GM12872 (cell line): ENCODE measurements around the gene MTMR8.

Source experiments
- TF ChIP-seq, protein P1 (sequence below): IDR thresholded peaks from 3 replicates; pipeline ENCODE4 v1.5.1; 2011; ENCODE audit warnings: low read depth, mild to moderate bottlenecking, low read length, moderate library complexity; ENCODE audit not compliant: insufficient read depth

Gene MTMR8

DNA sequence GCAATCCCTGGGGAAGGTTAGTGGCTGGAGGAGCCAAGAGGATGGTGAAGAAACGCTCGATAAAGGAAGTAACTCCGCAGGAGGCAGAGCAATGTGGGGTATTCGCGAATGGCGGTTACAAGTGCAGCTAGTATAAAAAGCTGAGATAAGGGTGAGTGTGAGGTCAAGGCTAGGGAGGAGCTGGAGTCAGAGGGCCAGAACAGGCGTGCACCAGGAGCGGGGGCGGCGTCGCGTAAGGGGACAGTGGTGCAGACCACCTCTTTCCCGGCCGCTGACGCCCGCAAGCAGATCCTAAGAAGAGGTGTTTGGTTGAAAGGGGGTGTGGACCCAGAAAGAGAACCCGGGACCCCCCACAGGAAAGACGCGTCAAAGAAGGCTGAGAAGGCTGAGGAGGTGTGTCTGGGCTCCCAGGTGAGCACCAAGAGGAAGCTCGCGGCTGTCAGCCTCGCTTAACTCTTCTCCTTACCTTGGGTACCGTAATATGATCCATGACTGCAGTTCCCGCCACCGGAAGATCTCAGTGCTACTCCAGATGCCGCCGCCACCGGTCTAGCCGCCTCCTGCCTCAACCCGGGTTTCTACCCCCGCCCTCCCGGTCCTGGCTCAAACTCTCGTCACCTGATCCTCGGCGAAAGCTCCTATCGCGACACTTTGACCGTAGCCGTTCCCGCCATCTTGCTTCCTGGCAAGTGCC is at the start of gene MTMR8:
MTMR8 (minus strand) TSS at position 579 of the 694 bp plus-strand sequence; CDS start at position 490, 89 bp downstream.
- TF ChIP-seq, protein P1, sequence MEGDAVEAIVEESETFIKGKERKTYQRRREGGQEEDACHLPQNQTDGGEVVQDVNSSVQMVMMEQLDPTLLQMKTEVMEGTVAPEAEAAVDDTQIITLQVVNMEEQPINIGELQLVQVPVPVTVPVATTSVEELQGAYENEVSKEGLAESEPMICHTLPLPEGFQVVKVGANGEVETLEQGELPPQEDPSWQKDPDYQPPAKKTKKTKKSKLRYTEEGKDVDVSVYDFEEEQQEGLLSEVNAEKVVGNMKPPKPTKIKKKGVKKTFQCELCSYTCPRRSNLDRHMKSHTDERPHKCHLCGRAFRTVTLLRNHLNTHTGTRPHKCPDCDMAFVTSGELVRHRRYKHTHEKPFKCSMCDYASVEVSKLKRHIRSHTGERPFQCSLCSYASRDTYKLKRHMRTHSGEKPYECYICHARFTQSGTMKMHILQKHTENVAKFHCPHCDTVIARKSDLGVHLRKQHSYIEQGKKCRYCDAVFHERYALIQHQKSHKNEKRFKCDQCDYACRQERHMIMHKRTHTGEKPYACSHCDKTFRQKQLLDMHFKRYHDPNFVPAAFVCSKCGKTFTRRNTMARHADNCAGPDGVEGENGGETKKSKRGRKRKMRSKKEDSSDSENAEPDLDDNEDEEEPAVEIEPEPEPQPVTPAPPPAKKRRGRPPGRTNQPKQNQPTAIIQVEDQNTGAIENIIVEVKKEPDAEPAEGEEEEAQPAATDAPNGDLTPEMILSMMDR = no peak

DNA sequence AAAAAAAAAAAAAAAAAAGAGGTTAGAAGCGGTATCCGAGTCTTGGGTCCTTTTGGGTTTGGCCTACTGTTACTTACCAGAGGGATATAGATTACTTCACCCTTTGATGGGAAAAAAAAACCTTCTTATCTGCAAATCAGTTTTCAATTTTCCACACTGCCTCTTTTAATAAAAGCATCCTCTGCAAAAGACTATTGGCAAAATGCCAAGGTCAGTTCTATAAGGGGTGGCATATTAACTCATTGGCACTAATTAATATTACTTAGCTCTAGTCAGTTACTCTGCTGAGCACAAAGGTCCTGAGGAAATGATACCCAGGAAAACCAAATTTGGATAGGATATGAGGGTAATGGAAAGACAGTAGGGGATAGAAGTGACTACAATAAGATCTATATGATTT is 44.3 kb upstream of the MTMR8 start:
- TF ChIP-seq, protein P1 = no peak

DNA sequence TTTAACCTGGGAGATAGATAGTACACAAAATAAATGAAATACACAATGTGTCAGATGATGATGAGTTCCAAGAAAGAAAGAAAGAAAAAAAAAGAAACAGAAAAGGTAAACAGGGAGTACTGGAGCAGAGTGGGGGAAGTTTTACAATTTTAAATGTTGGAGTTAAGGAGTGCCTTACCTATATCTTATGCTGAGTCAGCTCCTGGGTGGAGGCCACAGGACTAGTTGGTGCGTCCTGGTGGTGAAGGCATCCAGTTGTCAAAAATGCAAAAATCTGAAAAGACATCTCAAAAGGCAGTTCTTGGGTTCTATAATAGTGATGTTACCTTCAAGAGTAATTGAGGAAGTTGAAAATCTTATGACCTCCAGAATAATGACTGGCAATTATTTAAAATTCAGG is 42.4 kb upstream of the MTMR8 start:
- TF ChIP-seq, protein P1 = no peak

DNA sequence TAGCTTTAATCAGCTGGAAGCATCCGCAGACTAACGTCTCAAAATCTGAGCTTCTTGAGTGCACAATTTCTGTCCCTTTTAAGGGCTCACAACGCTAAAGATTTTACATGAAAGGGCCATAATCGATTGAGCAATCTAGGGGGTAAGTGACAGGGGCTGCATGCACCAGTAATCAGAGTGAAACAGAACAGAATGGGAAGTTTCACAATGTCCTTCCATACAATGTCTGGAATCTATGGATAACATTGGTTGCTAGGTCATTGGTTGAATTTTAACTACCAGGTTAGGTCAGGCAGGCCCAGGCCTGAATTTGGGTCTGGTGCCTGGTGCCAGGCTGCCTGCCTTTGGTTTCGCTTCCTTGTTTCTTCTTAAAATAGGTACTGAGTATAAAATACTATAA is 42.0 kb upstream of the MTMR8 start:
- TF ChIP-seq, protein P1 = no peak

DNA sequence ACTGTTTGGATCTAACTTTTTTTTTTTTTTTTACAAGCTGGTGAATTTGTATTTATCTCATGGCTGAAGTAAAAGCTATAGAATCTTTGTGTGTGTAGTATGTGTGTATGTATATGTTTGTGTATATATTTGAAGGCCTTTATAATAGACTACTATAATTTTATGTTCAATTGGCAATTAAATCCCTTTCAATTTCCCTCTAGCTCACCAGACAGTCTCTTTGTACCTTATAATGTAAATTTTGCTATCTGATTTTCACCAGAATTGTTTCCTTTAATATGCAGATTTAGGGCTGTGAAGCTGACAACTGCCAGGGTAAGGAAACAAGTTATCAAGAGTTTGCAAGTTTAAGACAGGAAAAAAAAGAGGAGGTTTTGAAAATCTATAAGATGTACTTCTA is 33.1 kb upstream of the MTMR8 start:
- TF ChIP-seq, protein P1 = no peak

DNA sequence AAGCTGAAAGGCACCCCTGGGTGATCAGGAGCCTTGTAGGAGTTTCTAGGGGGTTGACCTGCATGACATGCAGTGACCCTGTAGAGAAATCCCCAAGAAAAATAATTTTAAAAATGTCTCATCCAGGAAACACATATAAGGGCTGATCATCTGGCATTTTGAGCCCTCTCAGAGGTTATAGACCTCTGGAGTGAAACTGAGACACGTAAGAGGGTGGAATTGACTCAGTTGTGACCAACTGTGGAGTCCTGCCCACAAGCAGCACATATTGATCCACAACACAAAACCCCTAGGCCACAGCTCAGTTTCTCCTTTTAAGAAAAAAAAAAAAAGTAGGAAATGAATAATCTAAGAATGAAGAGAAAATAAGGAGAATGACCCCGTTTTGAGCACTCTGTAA is 32.5 kb upstream of the MTMR8 start:
- TF ChIP-seq, protein P1 = no peak

DNA sequence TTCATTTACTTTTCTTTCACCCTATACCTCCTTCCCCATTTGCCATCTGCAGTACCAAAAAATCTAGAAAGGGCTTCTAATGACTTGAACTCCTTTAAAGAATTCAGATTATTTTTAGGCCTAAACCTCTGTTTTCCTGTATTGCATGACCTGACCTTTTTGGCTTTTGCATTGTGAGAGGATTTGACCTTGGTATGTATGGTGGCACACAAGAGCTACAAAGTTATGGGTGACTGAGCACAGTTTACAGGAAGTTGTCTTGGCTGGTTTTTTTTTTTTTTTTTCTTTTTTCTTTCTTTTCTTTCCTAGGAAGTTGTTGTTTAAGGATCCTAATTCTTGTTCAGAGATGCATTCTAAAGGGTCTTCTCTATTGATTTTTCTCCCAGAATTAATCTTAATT is 32.0 kb upstream of the MTMR8 start:
- TF ChIP-seq, protein P1 = no peak
